ENCODE results near the gene TTC21B.

- TF ChIP-seq SUZ12 (IDR thresholded peaks at IDR 0.05) (no peak), PKNOX1 (IDR thresholded peaks at IDR 0.05) (no peak), ARNT (IDR thresholded peaks at IDR 0.05) (no peak), SP1 (IDR thresholded peaks at IDR 0.05) (no peak)
Observed at GRCh38 chr2:165837122-165837521, 116.5 kb downstream of the TTC21B start.
